Muscle of leg (tissue), 11 donors: ENCODE results near the gene GRM5. TPM values are rescaled to one million over a fixed set of nuclear protein-coding genes. Genes with fewer than 3 reads are reported as not detected.

ENCODE experiments used
- DNase-seq: peaks from one replicate; pipeline ENCODE4 v3.0.0; 2013
- H3K27ac ChIP-seq: one replicate; pipeline ENCODE4 v1.5.1; 2013; ENCODE audit warnings: mild to moderate bottlenecking, low read length, control low read depth
- H3K27me3 ChIP-seq: one replicate; pipeline ENCODE4 v1.6.1; 2013; ENCODE audit warnings: low read length; ENCODE audit not compliant: control insufficient read depth, insufficient read depth
- H3K36me3 ChIP-seq: one replicate; pipeline ENCODE4 v1.6.1; 2013; ENCODE audit warnings: low read length; ENCODE audit not compliant: control insufficient read depth, insufficient read depth
- H3K4me1 ChIP-seq: one replicate; pipeline ENCODE4 v1.6.1; 2013; ENCODE audit warnings: low read length; ENCODE audit not compliant: control insufficient read depth, insufficient read depth
- H3K4me3 ChIP-seq: one replicate; pipeline ENCODE4 v1.5.1; 2013; ENCODE audit warnings: low read length, control low read depth
- H3K9me3 ChIP-seq: replicated peaks from 2 replicates; pipeline ENCODE4 v1.6.1; 2013; ENCODE audit warnings: low read depth, low read length; ENCODE audit not compliant: control insufficient read depth
- WGBS: methylation state at CpG from one replicate; pipeline ENCODE4 v1.1.5; 2013; ENCODE audit warnings: missing lambda C conversion rate; ENCODE audit not compliant: insufficient coverage; 5-methylcytosine and 5-hydroxymethylcytosine counted together
- polyA plus RNA-seq, 8 donors: library from polyadenylated mRNA; unstranded; fragments of 120-200 nt; gene quantifications; one replicate each; pipeline versions ENCODE4 v1.2.1 to v1.2.3, GENCODE V29; 2013; ENCODE audit warnings: inconsistent platforms in 1 of 8, low replicate concordance in 1 of 8; ENCODE audit not compliant: insufficient read length in 8 of 8, insufficient read depth in 1 of 8
- total RNA-seq: library from RNA; stranded (reverse); fragments of 120-200 nt; gene quantifications from one replicate; pipeline ENCODE4 v1.2.4, GENCODE V29; 2013

The GRM5 gene
- total and polyA plus RNA-seq, 9 donors = 0.02 to 0.04 (median 0.03) TPM; not detected in 6

- Histone ChIP-seq H3K4me3 (no peak overlapping the region), H3K36me3 (no peaks in the 10 kb centered on the region), H3K4me1 (no peaks in the 10 kb centered on the region), H3K27me3 (no peaks in the 10 kb centered on the region), H3K27ac (no peak overlapping the region), H3K9me3 (no peaks in the 10 kb centered on the region)
- WGBS = no CpG with 5 or more reads among the region's 1 CpG
- no peak for DNase-seq
Measured at GRCh38 chr11:88813233-88813915, 252.4 kb downstream of the GRM5 start.

DNA sequence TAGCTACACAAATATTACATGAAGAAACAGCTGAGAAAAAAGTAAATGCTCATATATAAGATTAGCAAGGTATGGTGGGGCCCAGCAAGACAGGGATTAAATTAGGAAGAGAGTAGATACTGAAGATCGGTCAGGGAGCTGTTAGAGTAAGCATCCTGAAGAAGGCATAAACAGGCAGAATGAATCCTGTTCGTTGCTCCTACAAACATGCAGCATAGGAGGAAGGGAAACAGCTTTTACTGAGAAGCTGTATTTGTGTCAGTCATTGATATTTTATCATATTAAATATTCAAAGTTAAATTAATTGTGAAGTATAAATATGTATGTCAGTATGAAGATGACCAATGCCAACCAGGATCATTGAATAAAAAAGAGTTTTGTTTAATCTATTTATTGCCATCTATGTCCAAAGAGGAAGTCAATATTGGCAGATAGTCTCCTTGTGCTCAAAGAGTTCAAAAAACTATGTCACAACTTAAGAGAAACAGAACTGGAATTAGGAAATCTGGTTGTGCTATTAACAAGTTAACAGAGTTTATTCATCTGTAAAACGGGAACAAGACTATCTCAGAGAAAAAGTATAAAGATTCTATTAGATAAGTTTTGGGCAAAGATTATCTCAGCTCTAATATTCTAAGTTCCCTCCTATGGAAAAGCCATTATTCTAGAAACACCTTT is 255.2 kb downstream of the GRM5 start:
- Histone ChIP-seq H3K4me3 (no peak overlapping the region), H3K9me3 (no peaks in the 10 kb centered on the region), H3K36me3 (no peaks in the 10 kb centered on the region), H3K27ac (no peak overlapping the region), H3K4me1 (no peaks in the 10 kb centered on the region), H3K27me3 (no peaks in the 10 kb centered on the region)
- DNase-seq = no peak
- 14% methylated on average over 1 of the region's 3 CpGs for WGBS

DNA sequence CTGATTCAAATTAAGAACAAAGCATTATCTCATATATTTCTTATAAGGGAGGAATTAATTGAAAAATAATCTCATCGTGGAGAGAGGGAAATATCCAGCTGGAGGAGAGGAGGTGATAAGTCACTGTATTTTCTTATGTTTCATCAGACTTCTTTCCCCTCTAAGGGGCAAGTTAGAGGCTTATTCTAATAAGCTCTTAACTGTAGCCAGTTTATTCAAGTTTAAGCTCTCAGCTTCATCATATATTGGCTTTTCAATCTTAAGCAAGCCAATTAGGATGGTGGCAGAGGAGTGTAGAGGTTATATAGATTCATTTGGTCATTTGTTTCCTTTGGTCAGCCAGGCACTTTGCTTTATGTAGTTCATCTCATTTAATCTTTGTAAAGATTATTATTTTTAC is 256.7 kb downstream of the GRM5 start:
- no peaks in the 10 kb centered on the region for H3K9me3 ChIP-seq
- H3K4me3 ChIP-seq = no peak overlapping the region
- no peaks in the 10 kb centered on the region for H3K27me3 ChIP-seq
- H3K36me3 ChIP-seq = no peaks in the 10 kb centered on the region
- WGBS = no CpG with 5 or more reads among the region's 1 CpG
- no peak for DNase-seq
- H3K27ac ChIP-seq = no peak overlapping the region
- no peaks in the 10 kb centered on the region for H3K4me1 ChIP-seq

GRCh38 chr11:88807349-88807748 is 258.4 kb downstream of the GRM5 start:
- WGBS = no CpG with 5 or more reads among the region's 1 CpG
- no peaks in the 10 kb centered on the region for H3K4me1 ChIP-seq
- DNase-seq = no peak

DNA sequence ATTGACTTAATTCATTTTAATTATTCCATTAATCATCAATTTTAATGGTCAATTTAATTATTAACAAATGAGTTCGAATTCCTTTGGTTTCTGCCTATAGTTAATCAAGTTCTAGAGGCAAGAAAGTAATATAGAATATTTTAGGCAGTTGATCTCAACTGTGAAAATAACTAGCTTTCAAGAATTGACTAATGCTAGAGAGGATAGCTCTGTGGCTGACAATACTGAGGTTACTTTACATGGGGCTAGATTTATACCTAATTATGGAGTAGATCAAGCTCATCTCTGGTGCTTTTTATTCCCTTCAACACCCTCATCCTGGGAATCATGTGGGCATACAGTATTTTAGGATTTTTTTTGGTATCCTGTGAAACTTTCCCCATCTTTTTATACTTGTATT is 259.4 kb downstream of the GRM5 start:
- H3K9me3 ChIP-seq = no peaks in the 10 kb centered on the region
- no peak overlapping the region for H3K27ac ChIP-seq
- no CpG with 5 or more reads among the region's 1 CpG for WGBS
- H3K36me3 ChIP-seq = no peaks in the 10 kb centered on the region
- H3K4me1 ChIP-seq = no peaks in the 10 kb centered on the region
- no peak for DNase-seq
- no peaks in the 10 kb centered on the region for H3K27me3 ChIP-seq
- no peak overlapping the region for H3K4me3 ChIP-seq

More at GRCh38 chr11:88807349-88807748, 258.4 kb downstream of the GRM5 start:
- H3K4me3 ChIP-seq = no peak overlapping the region
- no peaks in the 10 kb centered on the region for H3K9me3 ChIP-seq
- H3K27me3 ChIP-seq = no peaks in the 10 kb centered on the region
- no peak overlapping the region for H3K27ac ChIP-seq
- no peaks in the 10 kb centered on the region for H3K36me3 ChIP-seq

GRCh38 chr11:88801484-88802123 is 264.2 kb downstream of the GRM5 start:
- H3K9me3 ChIP-seq = no peaks in the 10 kb centered on the region
- no peaks in the 10 kb centered on the region for H3K36me3 ChIP-seq
- no peak overlapping the region for H3K27ac ChIP-seq
- no peak overlapping the region for H3K4me3 ChIP-seq
- H3K27me3 ChIP-seq = no peaks in the 10 kb centered on the region
- no peak for DNase-seq
- no CpG with 5 or more reads among the region's 2 CpGs for WGBS
- no peaks in the 10 kb centered on the region for H3K4me1 ChIP-seq

- Histone ChIP-seq H3K36me3 (no peaks in the 10 kb centered on the region), H3K4me1 (no peaks in the 10 kb centered on the region), H3K4me3 (no peak overlapping the region), H3K27ac (no peak overlapping the region), H3K9me3 (no peaks in the 10 kb centered on the region), H3K27me3 (no peaks in the 10 kb centered on the region)
- no CpG with 5 or more reads among the region's 1 CpG for WGBS
- peak; percentile 88 for DNase-seq
Measured at GRCh38 chr11:88799771-88800500, 265.8 kb downstream of the GRM5 start.

DNA sequence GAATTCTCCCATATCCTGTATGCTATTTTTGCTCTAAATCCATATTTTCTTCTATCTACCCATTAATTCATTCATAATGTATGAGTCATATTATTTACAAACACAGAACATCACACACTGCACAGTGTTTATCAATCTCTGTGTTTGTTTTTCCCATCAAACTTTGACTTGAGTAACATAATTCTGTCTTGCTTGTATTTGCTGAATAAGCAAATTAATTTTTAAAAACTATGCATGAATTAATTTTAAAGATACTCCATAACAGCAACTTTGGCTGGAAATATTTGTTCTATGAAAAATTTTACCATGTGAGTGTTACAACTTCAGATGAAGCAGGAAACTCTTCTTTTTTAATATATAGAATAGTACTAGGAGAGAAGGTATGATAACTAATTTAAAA is 275.6 kb downstream of the GRM5 start:
- no peaks in the 10 kb centered on the region for H3K27me3 ChIP-seq
- H3K9me3 ChIP-seq = no peaks in the 10 kb centered on the region

GRCh38 chr11:88779577-88779976 is 286.2 kb downstream of the GRM5 start:
- Histone ChIP-seq H3K27ac (no peak overlapping the region), H3K36me3 (no peaks in the 10 kb centered on the region), H3K4me3 (no peak overlapping the region), H3K27me3 (no peaks in the 10 kb centered on the region), H3K4me1 (no peaks in the 10 kb centered on the region), H3K9me3 (no peaks in the 10 kb centered on the region)
- DNase-seq = no peak
- WGBS = 85% methylated on average over 4 of the region's 4 CpGs

More for the DNA sequence above, 275.6 kb downstream of the GRM5 start:
- Histone ChIP-seq H3K27ac (no peak overlapping the region), H3K4me3 (no peak overlapping the region), H3K36me3 (no peaks in the 10 kb centered on the region), H3K4me1 (no peaks in the 10 kb centered on the region)
- no peak for DNase-seq

- Histone ChIP-seq H3K27me3 (no peaks in the 10 kb centered on the region), H3K4me1 (no peaks in the 10 kb centered on the region), H3K9me3 (no peaks in the 10 kb centered on the region), H3K27ac (no peak overlapping the region), H3K4me3 (no peak overlapping the region), H3K36me3 (no peaks in the 10 kb centered on the region)
- DNase-seq = no peak
- no CpG with 5 or more reads among the region's 3 CpGs for WGBS
Measured at GRCh38 chr11:88770475-88771079, 295.2 kb downstream of the GRM5 start.
